Measurements from ENCODE around the gene DNTT.
"Not testable (repeated sequence)": the region's sequence is repeated elsewhere in the genome, so short reads cannot be mapped to it uniquely, and the experiment has no call there.

DNTT gene

GRCh38 chr10:96276831-96277230 lies 27.4 kb upstream of the DNTT start:
- DNase-seq, result no peak

- peak; percentile 23 for DNase-seq
Observed at GRCh38 chr10:96279191-96279641, 25.0 kb upstream of the DNTT start.

GRCh38 chr10:96280859-96281258 lies 23.4 kb upstream of the DNTT start:
- DNase-seq, result no peak

GRCh38 chr10:96281444-96282029 lies 22.7 kb upstream of the DNTT start:
- DNase-seq, result no peak

GRCh38 chr10:96283351-96283750 lies 20.9 kb upstream of the DNTT start:
- DNase-seq, result no peak

GRCh38 chr10:96283756-96284155 lies 20.5 kb upstream of the DNTT start:
- DNase-seq, result no peak

- no peak for DNase-seq
Observed at GRCh38 chr10:96285331-96285752, 18.9 kb upstream of the DNTT start.

- DNase-seq, result no peak
Observed at GRCh38 chr10:96287392-96288105, 16.7 kb upstream of the DNTT start.

GRCh38 chr10:96288151-96288621 lies 16.0 kb upstream of the DNTT start:
- DNase-seq, result peak; percentile 58

- no peak for DNase-seq
Observed at GRCh38 chr10:96289218-96289910, 14.9 kb upstream of the DNTT start.

- peak; percentile 56 for DNase-seq
Observed at GRCh38 chr10:96290368-96291133, 13.7 kb upstream of the DNTT start.

GRCh38 chr10:96292971-96293920 lies 11.0 kb upstream of the DNTT start:
- peak; percentile 68 for DNase-seq

- no peak for DNase-seq
Observed at GRCh38 chr10:96295475-96295874, 8.8 kb upstream of the DNTT start.

- no peak for DNase-seq
Observed at GRCh38 chr10:96297486-96297885, 6.7 kb upstream of the DNTT start.

- no peak for DNase-seq
Observed at GRCh38 chr10:96298362-96298761, 5.9 kb upstream of the DNTT start.

GRCh38 chr10:96299383-96299782 lies 4.9 kb upstream of the DNTT start:
- DNase-seq, result no peak

- no peak for DNase-seq
Observed at GRCh38 chr10:96301616-96302015, 2.6 kb upstream of the DNTT start.

GRCh38 chr10:96305019-96305418 lies 785 bp downstream of the DNTT start:
- no peak for DNase-seq

GRCh38 chr10:96306516-96306915 lies 2.3 kb downstream of the DNTT start:
- DNase-seq, result peak; percentile 31

GRCh38 chr10:96308854-96309253 lies 4.6 kb downstream of the DNTT start:
- DNase-seq, result not testable (repeated sequence)

- DNase-seq, result no peak
Observed at GRCh38 chr10:96309628-96310320, 5.5 kb downstream of the DNTT start.

Measured in inflammatory macrophage treated with lipopolysaccharide for 4 hours (primary cell).